K562 (cell line): Measurements from ENCODE around the gene SMAD4. TPM values are rescaled to one million over a fixed set of nuclear protein-coding genes. Genes with fewer than 3 reads are reported as not detected.

Experiments used
- ATAC-seq: fragments of 200-7000 bp; cut with Tn5 transposase; 3 replicates; pipeline ENCODE4 v1.9.1; 2020; ENCODE audit warnings: moderate library complexity
- BruUV-seq: library from RNA; stranded (reverse); fragments of 400-500 nt; replicated peaks from 2 replicates; lab custom pipeline; 2021; lab: Mats Ljungman, UMichigan
- CTCF ChIA-PET: fragments of 300-600 bp; formaldehyde crosslinking; extraction: SDS; loops from one replicate; lab custom pipeline; 2021; ENCODE audit warnings: low intra/inter-chr PET ratio; lab: Yijun Ruan, JAX
- POLR2A ChIA-PET: fragments of 300-600, 350-650 bp; sonication (Branson Sonifier 250); formaldehyde crosslinking; extraction: SDS; loops from one replicate; lab custom pipeline; 2021; ENCODE audit warnings: antibody characterized with exemption, inconsistent platforms; lab: Yijun Ruan, JAX
- DNase-seq, 4 experiments: peaks; one replicate each; pipeline versions ENCODE4 v3.0.0 to v3.0.0-alpha.2; 2011 to 2018; ENCODE audit warnings: low spot score in 3 of 4, mixed read lengths in 3 of 4; ENCODE audit errors: extremely low read depth in 1 of 4
- FAIRE-seq: peaks from 2 replicates; lab custom pipeline; 2011; peaks lifted over from hg19 to GRCh38; lab: Jason Lieb, UNC
- H2AFZ ChIP-seq: 2 replicates; pipeline ENCODE4 v1.6.0; 2011; ENCODE audit warnings: low read depth, low read length, control low read depth, inconsistent platforms
- H3K27ac ChIP-seq: fragments of 200-600 bp; 3 replicates; pipeline ENCODE4 v1.8.0; 2011; ENCODE audit warnings: low read depth, mild to moderate bottlenecking, control low read depth, inconsistent platforms, low read length, moderate library complexity, mixed read lengths; ENCODE audit errors: extremely low read depth
- H3K27me3 ChIP-seq, 2 experiments: fragments of 300-600 bp in 1 of 2; 2 replicates in 1 of 2; 3 replicates in 1 of 2; pipeline versions ENCODE4 v1.6.0 to v1.8.0; 2011; ENCODE audit warnings: inconsistent platforms in 2 of 2, low read length in 2 of 2, mild to moderate bottlenecking in 1 of 2, mixed read lengths in 1 of 2, moderate library complexity in 1 of 2; ENCODE audit not compliant: control insufficient read depth in 2 of 2, insufficient read depth in 2 of 2
- H3K36me3 ChIP-seq: fragments of 300-600 bp; 3 replicates; pipeline ENCODE4 v1.8.0; 2011; ENCODE audit warnings: mild to moderate bottlenecking, low read length, inconsistent platforms; ENCODE audit not compliant: control insufficient read depth, insufficient read depth
- H3K4me1 ChIP-seq, 2 experiments: fragments of 200-600 bp in 1 of 2; replicated peaks in 1 of 2; 2 replicates in 1 of 2; 3 replicates in 1 of 2; pipeline versions ENCODE4 v1.5.1 to v1.8.0; 2011; ENCODE audit warnings: inconsistent platforms in 2 of 2, low read length in 2 of 2, mild to moderate bottlenecking in 1 of 2, mixed read lengths in 1 of 2, moderate library complexity in 1 of 2; ENCODE audit not compliant: control insufficient read depth in 2 of 2, insufficient read depth in 2 of 2
- H3K4me2 ChIP-seq: 2 replicates; pipeline ENCODE4 v1.6.1; 2011; ENCODE audit warnings: low read length, control low read depth, inconsistent platforms, mixed read lengths; ENCODE audit not compliant: insufficient read depth
- H3K4me3 ChIP-seq: fragments of 200-600 bp; sonication (generic), shearing (Covaris generic); 2 replicates; pipeline ENCODE4 v1.5.1; 2016; ENCODE audit warnings: control low read depth, inconsistent platforms
- H3K79me2 ChIP-seq: fragments of 200-600 bp; 3 replicates; pipeline ENCODE4 v1.8.0; 2011; ENCODE audit warnings: low read length, inconsistent platforms; ENCODE audit not compliant: control insufficient read depth, insufficient read depth
- H3K9ac ChIP-seq, 2 experiments: 2 replicates each; pipeline versions ENCODE4 v1.6.0 to v1.6.1; 2011; ENCODE audit warnings: low read depth in 2 of 2, low read length in 2 of 2, control low read depth in 1 of 2, inconsistent platforms in 1 of 2, mild to moderate bottlenecking in 1 of 2, mixed read lengths in 1 of 2; ENCODE audit not compliant: insufficient read depth in 1 of 2
- H3K9me1 ChIP-seq: one replicate; pipeline ENCODE4 v1.6.0; 2011; ENCODE audit warnings: inconsistent platforms, mild to moderate bottlenecking, low read length, moderate library complexity; ENCODE audit not compliant: control insufficient read depth, insufficient read depth
- H3K9me3 ChIP-seq: replicated peaks from 2 replicates; pipeline ENCODE4 v1.5.1; 2011; ENCODE audit warnings: low read depth, low read length, inconsistent platforms; ENCODE audit not compliant: control insufficient read depth, insufficient read depth
- H4K20me1 ChIP-seq: replicated peaks from 2 replicates; pipeline ENCODE4 v1.6.1; 2011; ENCODE audit warnings: low read length, inconsistent platforms, mixed read lengths; ENCODE audit not compliant: control insufficient read depth, insufficient read depth
- ARID2 ChIP-seq: fragments of 450-650 bp; IDR thresholded peaks from 2 replicates; pipeline ENCODE4 v1.6.1; 2017; ENCODE audit warnings: antibody characterized with exemption, mild to moderate bottlenecking
- ATF7 ChIP-seq: fragments of 450-650 bp; IDR thresholded peaks from 2 replicates; pipeline ENCODE4 v1.7.1; 2014; ENCODE audit warnings: mild to moderate bottlenecking, moderate library complexity
- CSDE1 ChIP-seq, 2 experiments: fragments of 450-650 bp; IDR thresholded peaks; 2 replicates each; pipeline ENCODE4 v1.6.1; 2016; ENCODE audit warnings: mild to moderate bottlenecking in 1 of 2
- ESRRA ChIP-seq: fragments of 450-650 bp; IDR thresholded peaks from 2 replicates; pipeline ENCODE4 v1.6.1; 2014; ENCODE audit warnings: low read depth, mild to moderate bottlenecking, moderate library complexity, borderline replicate concordance
- FOS ChIP-seq: IDR thresholded peaks from 3 replicates; pipeline ENCODE4 v1.6.1; 2011; ENCODE audit not compliant: insufficient read length; ENCODE audit errors: extremely low read depth
- FOXJ3 ChIP-seq: sonication (generic); formaldehyde crosslinking; IDR thresholded peaks from 2 replicates; pipeline ENCODE4 v1.4.0; 2020; ENCODE audit warnings: mild to moderate bottlenecking, missing genetic modification reagents
- HDAC3 ChIP-seq: fragments of 450-650 bp; IDR thresholded peaks from 2 replicates; pipeline ENCODE4 v1.6.1; 2018; ENCODE audit warnings: borderline replicate concordance, mild to moderate bottlenecking, moderate library complexity; ENCODE audit not compliant: partially characterized antibody
- HDGF ChIP-seq: fragments of 450-650 bp; IDR thresholded peaks from 2 replicates; pipeline ENCODE4 v1.6.1; 2016
- MEF2D ChIP-seq: conservative IDR thresholded peaks from 2 replicates; pipeline ENCODE4 v1.6.1; 2016; ENCODE audit warnings: low read depth, missing genetic modification characterization, missing compliant biosample characterization
- PHF8 ChIP-seq: fragments of 200-600 bp; sonication (generic); IDR thresholded peaks from 2 replicates; pipeline ENCODE4 v1.6.1; 2012; ENCODE audit warnings: mixed run types, mild to moderate bottlenecking, inconsistent platforms, low read length, moderate library complexity, borderline replicate concordance
- RB1 ChIP-seq: fragments of 450-650 bp; IDR thresholded peaks from 2 replicates; pipeline ENCODE4 v1.6.1; 2017; ENCODE audit warnings: low read depth, mild to moderate bottlenecking
- SMARCC2 ChIP-seq: fragments of 450-650 bp; IDR thresholded peaks from 2 replicates; pipeline ENCODE4 v1.6.1; 2017; ENCODE audit warnings: antibody characterized with exemption, moderate library complexity, mild to moderate bottlenecking, low read depth
- USF2 ChIP-seq: sonication (generic); formaldehyde crosslinking; IDR thresholded peaks from 2 replicates; pipeline ENCODE4 v1.5.0; 2020; ENCODE audit warnings: missing genetic modification reagents
- ZKSCAN1 ChIP-seq: fragments of 150-350 bp; IDR thresholded peaks from 2 replicates; pipeline ENCODE4 v1.6.1; 2016; ENCODE audit warnings: low read depth, low read length
- ZNF124 ChIP-seq: sonication (generic); formaldehyde crosslinking; IDR thresholded peaks from 2 replicates; pipeline ENCODE4 v1.8.1; 2022; ENCODE audit warnings: missing genetic modification reagents
- ZNF174 ChIP-seq: fragments of 250-450 bp; sonication (Bioruptor Pico); IDR thresholded peaks from 2 replicates; pipeline ENCODE4 v1.4.0; 2020; ENCODE audit warnings: mild to moderate bottlenecking
- ZNF263 ChIP-seq: sonication (generic); formaldehyde crosslinking; IDR thresholded peaks from 2 replicates; pipeline ENCODE4 v1.8.0; 2022; ENCODE audit warnings: mild to moderate bottlenecking, missing genetic modification reagents, borderline replicate concordance
- ZNF395 ChIP-seq: fragments of 200-800 bp; sonication (Bioruptor generic); IDR thresholded peaks from 2 replicates; pipeline ENCODE4 v1.6.1; 2017; ENCODE audit warnings: missing genetic modification characterization, missing compliant biosample characterization
- ZNF830 ChIP-seq: fragments of 250-450 bp; sonication (Bioruptor Pico); IDR thresholded peaks from 2 replicates; pipeline ENCODE4 v1.5.0; 2021; ENCODE audit warnings: mild to moderate bottlenecking
- WGBS: fragments of 100-300 bp; shearing (Covaris generic); methylation state at CpG from one replicate; pipeline ENCODE4 v1.1.6; 2016; ENCODE audit warnings: low coverage, mixed read lengths; ENCODE audit not compliant: insufficient coverage; ENCODE audit errors: missing lambda C conversion rate; 5-methylcytosine and 5-hydroxymethylcytosine counted together
- in situ Hi-C: fragments of 300-500 bp; cut with MboI; formaldehyde crosslinking; loops from 4 replicates; pipeline ENCODE4 v1.15.0; 2018; ENCODE audit warnings: inconsistent platforms, mixed read lengths
- intact Hi-C: fragments of 100-400 bp; cut with micrococcal nuclease; formaldehyde crosslinking; loops from 2 replicates; pipeline ENCODE4 v1.14.2; 2022
- polyA plus RNA-seq, 8 experiments: library from polyadenylated mRNA; depleted of rRNA in 4 of 8; stranded (reverse) in 5 of 8; unstranded in 3 of 8; fragments of >200 nt; fragmentation: Nextera tagmentation in 2 of 8; fragmentation: Illumina TruSeq in 1 of 8; extraction: Ambion mirVana in 2 of 8; extraction: Trizol in 1 of 8; gene quantifications; 2 replicates each; pipeline versions ENCODE4 v1.2.1 to v1.2.3, GENCODE V29; 2011 to 2014; ENCODE audit warnings: inconsistent platforms in 1 of 8, missing spikeins in 1 of 8
- total RNA-seq, 7 experiments: library from RNA; depleted of rRNA in 6 of 7; stranded (reverse); fragments of >200 nt in 6 of 7; fragmentation: Illumina TruSeq in 2 of 7; extraction: Trizol in 2 of 7; gene quantifications; 2 replicates each; pipeline versions ENCODE4 v1.2.1 to v1.2.3, GENCODE V29; 2011 to 2021; ENCODE audit warnings: low replicate concordance in 1 of 7

SMAD4 gene
- total and polyA plus RNA-seq, 9 of the 15 experiments (the other 6 are each of a cell fraction or from before 2014, with no cell fraction given): 5.7 to 55.0 (median 39.4) TPM

- TF ChIP-seq SMARCC2 (no peak), CSDE1 (IDR thresholded peaks at IDR 0.05) (no peak)
Measured at GRCh38 chr18:51097021-51097822, 67.2 kb downstream of the SMAD4 start (continued).

- Histone ChIP-seq H3K27ac (no peak overlapping the region), H3K9me1 (no peaks in the 10 kb centered on the region), H3K9me3 (no peaks in the 10 kb centered on the region), H3K27me3 (no peaks in the 10 kb centered on the region; a peak in 1 of 5 replicates), H3K4me2 (no peak overlapping the region), H3K79me2 (no peaks in the 10 kb centered on the region), H3K9ac (no peak overlapping the region), H2AFZ (no peak overlapping the region), H3K4me1 (no peaks in the 10 kb centered on the region; a peak in 1 of 5 replicates), H3K4me3 (no peak overlapping the region), H3K36me3 (no peaks in the 10 kb centered on the region), H4K20me1 (no peaks in the 10 kb centered on the region)
- no TSS peak for BruUV-seq
- 16% methylated on average over 5 of the region's 5 CpGs for WGBS
- intact Hi-C loops: no loop called here
- CTCF ChIA-PET: no interaction called here
- ATAC-seq: no peak
- TF ChIP-seq ZNF263 (CRISPR knock-in tag) (no peak), USF2 (CRISPR knock-in tag) (no peak), HDAC3 (no peak), ZNF395 (CRISPR knock-in tag) (no peak), ESRRA (no peak), RB1 (no peak), MEF2D (tag) (no peak), HDGF (no peak), FOXJ3 (CRISPR knock-in tag) (no peak), ATF7 (no peak), ZNF174 (no peak), FOS (no peak), PHF8 (no peak), ZKSCAN1 (no peak), ZNF830 (CRISPR knock-in tag) (no peak), ARID2 (no peak), ZNF124 (CRISPR knock-in tag) (no peak)
- FAIRE-seq: no peak
- in situ Hi-C loops: no loop called here
- POLR2A ChIA-PET: interaction anchor here (1.0 kb wide), 1 partner anchor 9 kb away, joined by 3 read pairs; no protein-coding TSS in a partner anchor
- no peak for DNase-seq
Measured at GRCh38 chr18:51098082-51098481, 68.1 kb downstream of the SMAD4 start.
